GM15510 (cell line): Measurements from ENCODE around the gene SPEM3.

Experiments used
- POLR2A ChIP-seq: IDR thresholded peaks from 3 replicates; pipeline ENCODE4 v1.6.1; 2011; ENCODE audit warnings: borderline replicate concordance; ENCODE audit not compliant: insufficient read length; ENCODE audit errors: extremely low read depth

Gene SPEM3

DNA sequence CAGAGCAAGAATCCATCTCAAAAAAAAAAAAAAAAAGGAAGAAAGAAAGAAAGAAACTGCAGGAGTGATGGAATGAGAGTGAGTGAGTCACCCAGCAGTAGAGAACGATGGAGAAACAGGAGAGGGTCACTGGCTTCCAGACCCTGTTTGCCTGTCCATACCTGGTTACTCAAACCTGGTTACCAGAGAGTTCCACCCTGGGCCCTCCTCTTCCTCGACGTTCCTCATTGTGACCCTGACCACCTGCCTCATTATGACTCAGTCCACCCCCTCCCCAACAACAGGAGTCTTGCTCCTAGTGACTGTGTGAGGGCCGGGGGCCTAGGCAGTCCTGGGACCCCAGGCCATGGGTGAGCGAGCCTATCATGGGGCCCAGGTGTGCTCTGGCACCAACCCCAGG is at the start of gene SPEM3:
SPEM3 (plus strand) TSS at position 301 of the 400 bp plus-strand sequence; CDS start at position 347, 46 bp downstream.
- TF ChIP-seq POLR2A: no peak

DNA sequence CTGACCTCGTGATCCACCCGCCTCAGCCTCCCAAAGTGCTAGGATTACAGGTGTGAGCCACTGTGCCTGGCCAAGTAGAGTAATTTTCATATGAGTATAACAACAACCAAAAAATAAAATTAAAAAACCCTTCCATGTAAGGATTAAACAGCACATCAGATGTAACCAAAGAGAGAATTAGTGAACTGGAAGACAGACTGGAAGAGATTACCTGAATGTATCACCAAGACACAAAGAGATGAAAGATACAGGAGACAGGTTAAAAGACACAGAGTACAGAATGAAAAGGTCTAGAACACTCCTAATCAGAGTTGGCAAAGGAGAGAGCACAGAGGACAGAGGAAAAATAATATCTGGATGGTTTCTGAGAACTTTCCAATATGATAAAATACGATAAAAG is 49.5 kb upstream of the SPEM3 start:
- no peak for TF ChIP-seq POLR2A

DNA sequence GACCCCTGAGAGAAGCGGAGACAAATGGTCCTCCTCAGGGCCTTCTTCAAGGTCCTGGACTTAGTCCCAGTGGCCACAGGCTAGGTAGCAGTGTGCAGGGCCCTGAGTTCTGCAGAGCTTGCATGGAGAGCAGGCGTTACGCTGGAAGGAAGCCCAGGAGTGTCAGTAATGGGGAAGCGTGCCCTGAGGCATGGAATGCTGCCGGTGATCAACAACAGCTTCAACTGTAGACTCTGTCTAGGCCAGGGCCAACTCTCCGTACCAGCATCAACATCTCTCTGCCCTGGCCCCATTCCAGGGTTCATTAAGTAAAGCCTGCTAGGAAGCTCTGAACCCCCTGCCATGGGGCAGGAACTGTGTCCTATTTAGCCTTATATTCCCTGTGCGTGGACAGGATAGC is 48.3 kb upstream of the SPEM3 start:
- TF ChIP-seq POLR2A: no peak

DNA sequence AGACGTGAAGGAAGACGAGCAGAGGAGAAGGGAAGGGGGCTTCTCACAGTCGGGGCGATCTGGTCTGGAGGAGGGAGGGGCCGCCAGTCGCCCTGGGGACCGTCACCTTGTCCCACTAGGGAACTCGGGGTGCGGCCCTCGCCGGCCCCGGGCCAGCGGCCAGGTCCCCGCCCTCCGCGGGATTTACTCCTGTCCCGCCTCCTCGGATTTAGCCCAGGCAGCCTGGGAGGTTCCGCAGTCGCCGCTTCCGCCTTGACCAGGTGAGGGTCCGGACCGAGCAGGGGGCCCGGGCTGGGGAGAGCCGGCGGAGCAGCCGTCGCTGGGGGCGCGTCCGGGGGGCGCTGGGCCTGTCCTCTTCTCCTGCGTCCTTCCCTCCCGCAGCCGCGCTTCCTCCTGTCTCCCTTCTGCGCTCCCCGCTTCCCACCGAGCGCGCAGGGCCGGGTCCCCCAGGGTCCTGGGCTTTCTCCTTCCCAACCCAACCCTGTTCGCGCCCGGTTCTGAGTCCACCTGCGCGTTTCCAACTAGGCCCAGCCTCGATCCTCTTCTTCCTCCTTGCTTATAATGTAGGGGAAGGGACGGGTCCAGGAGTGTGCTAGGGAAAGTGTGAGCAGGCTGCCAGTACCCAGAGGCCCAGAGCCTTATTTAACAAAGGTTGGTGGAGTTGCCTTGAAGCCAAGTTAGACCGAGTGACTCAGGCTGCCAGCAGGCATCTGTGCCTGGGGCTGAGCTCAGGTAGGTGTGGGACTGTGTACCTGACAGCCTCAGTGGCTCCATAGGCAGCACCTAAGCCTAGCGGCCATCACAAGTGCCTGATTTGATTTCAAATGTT is 47.6 kb upstream of the SPEM3 start, which contains the start of gene TNK1:
TNK1 (plus strand) TSS at position 235 of the 829 bp plus-strand sequence. CDS start 1,838 bp downstream, outside the sequence.
- TF ChIP-seq POLR2A: no peak

DNA sequence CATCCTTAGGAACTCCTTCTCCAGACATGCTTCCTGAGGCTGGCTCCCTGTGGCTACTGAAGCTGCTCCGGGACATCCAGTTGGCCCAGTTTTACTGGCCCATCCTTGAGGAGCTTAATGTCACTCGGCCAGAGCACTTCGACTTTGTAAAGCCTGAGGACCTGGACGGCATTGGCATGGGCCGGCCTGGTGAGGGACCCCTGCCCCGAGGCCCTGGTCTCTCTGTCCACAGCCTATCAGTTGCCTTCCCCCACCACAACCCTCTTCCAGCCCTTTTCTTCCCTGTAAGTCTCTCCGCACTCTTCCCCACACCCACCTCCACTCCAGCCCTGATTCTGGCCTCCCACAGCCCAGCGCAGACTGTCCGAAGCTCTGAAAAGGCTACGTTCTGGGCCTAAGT is 45.8 kb upstream of the SPEM3 start:
- TF ChIP-seq POLR2A: no peak

DNA sequence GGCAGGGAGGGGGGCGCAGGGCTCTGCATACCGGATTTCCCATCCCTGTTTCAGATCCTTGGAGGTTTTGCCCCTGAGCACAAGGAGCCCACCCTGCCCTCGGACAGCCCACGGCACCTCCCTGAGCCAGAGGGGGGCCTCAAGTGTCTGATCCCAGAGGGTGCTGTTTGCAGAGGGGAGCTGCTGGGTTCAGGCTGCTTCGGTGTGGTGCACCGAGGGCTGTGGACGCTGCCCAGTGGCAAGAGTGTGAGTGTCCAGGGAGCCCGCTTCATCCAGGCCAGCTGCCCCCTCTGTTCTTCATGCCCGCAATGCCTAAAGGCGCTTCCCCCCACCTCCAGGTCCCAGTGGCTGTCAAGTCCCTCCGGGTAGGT is 45.3 kb upstream of the SPEM3 start:
- no peak for TF ChIP-seq POLR2A

DNA sequence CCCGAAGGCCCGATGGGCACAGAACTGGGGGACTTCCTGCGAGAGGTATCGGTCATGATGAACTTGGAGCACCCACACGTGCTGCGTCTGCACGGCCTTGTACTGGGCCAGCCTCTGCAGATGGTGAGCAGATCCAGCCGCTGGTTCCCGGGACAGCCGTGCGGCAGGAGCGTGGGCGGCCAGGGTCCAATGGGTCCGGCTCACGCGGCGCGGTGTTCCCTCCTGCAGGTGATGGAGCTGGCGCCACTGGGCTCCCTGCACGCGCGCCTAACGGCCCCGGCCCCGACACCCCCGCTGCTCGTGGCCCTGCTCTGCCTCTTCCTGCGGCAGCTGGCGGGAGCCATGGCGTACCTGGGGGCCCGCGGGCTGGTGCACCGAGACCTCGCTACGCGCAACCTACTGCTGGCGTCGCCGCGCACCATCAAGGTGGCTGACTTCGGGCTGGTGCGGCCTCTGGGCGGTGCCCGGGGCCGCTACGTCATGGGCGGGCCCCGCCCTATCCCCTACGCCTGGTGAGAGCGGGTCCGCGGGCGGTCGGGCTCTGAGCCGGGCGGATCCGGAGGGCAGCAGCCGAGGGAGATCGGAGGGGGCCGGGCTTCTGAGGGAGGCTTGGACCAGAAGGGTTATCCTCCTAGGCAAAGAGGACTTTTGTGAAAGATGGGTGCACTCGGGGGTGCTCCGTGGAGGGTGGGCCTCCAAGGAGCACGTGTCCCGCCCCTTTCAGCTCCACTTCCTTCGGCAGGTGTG is 44.7 kb upstream of the SPEM3 start:
- TF ChIP-seq POLR2A: peak; percentile 49

DNA sequence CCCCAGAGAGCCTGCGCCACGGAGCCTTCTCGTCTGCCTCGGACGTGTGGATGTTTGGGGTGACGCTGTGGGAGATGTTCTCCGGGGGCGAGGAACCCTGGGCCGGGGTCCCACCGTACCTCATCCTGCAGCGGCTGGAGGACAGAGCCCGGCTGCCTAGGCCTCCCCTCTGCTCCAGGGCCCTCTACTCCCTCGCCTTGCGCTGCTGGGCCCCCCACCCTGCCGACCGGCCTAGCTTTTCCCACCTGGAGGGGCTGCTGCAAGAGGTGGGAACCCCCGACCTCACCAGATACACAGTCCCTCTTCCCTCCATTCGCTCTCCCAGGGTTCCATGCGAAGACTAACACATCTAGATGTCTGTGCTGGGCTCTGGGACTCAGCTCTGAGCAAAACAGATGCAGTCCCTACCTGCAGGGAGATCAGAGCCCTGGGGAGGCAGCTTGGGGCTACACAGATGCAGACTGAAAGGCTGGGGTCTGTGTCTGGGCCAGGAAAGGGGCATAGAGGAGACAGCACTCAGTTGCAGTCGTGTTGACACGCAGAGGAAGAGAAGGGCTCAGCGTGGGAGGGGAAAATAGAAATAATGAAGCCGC is 44.1 kb upstream of the SPEM3 start:
- no peak for TF ChIP-seq POLR2A

DNA sequence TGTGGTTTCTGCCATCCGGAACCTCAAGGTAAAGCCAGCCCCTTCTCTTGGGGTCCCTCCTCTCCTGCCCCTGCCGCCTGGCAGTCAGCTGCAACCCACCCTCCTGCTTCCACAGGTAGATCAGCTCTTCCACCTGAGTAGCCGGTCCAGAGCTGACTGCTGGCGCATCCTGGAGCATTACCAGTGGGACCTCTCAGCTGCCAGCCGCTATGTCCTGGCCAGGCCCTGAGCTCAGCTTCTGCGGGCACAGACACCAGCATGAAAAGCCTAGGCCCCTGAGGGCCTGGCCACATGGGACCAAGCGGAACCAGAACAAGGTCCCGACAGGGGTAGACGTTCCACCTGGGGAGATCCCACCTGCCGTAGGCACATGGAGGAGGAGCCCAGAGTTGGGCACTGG is 39.8 kb upstream of the SPEM3 start:
- no peak for TF ChIP-seq POLR2A

DNA sequence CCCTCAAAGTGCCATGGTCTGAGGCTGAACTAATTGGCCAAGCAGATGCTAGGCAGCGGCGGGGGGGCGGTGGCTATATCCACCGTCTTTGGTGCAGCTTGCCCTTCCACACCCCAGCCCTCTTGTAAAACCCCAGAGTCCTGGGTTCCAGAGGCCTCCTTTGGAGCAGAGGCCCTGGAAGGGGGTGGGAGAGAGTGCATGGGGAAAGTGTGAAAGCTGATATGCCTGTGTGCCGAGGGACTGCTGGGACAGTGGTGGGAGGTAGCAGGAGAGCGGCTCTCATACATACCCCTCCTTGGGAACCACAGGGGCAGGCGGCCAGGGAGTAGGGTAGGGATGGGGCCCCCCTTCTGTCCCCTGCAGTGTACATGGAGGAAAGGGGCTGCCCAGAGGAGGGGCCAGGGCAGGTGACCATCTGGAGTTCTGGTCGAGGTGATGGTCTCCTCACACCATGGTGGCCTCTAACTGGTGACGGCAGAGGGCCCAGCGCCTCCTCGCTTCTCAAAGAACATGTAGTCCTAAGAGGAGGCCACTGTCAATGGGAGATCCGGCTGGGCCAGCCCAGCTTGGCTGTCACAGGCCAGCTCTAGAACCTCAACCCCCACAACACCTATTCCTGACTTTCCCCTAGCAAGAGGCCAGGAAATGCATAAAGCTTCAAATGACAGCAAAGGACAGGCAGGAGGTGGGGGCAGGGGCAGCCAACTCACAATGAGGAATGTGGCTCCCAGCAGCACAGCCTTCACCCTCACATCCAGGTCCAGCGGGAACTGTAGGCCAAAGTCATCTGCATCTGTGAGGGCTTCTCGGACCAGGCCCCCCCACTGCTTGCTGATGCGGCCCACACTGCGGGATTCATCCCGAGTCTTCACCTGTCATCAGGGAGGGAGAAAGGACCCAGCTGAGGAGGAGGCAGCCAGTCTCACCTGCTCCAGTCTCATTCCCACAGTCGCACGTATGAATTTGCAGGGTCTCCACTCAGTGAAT is 38.4 kb upstream of the SPEM3 start:
- TF ChIP-seq POLR2A: no peak

DNA sequence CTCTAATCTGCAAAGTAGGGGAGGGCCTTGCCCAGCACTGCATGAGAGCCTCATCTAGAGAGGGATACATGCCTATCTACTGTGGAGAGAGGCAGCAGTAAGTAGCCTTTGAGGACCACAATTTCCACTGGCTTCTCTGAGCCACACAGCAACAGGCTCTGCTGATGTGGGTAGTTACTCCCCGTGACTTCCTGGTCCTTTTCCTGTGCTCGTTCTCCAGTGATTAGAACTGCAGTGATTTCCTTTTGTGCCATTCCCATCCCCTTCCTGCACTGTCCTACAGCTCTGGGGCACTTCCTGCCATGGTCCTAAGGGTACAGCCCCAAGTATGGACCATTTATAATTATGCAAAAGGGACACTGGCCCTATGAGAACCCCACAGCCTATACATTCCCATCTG is 37.4 kb upstream of the SPEM3 start:
- TF ChIP-seq POLR2A: no peak

DNA sequence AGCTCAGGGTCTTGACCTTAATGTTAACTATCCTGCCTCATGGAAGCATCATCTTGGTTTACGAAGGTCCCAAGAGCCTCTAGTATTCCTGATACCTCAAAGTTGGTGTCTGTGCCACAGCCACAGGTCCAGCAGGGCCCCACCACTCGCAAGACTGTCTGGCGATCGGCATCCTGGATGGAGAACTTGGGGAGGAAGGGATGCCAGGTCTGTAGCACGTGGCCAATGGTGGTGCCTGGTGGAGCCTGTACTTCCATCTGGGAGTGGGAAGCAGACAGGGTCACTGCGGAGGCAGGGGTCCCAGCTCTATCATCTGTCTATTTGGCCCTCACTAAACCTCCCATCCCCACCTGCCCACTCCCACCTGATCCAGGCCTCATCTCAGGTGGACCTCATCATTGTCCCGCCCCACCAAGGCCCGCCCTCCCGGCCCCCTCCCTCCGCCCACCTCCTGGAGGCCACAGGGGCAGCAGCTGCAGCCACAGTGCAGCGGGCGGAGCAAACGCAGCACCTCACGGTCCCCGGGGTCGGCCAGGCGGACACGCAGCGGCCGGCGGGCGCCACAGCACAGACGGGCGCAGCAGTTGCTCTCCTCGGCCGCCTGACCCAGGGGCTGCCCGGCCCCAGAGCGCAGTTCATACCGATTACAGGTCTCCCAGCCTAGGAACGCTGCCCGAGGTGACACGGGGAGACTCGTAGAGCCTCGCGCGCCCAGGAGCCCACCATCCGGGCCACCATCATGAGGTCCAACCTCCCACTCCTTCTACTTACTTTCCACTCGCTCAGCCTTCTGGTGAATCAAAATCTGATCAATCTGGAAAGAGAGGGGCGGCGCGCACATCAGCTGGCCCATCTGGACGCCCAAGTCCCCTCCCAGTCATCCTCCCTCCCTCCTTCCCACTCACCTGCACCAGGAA is 35.7 kb upstream of the SPEM3 start:
- no peak for TF ChIP-seq POLR2A
